Ascending aorta (tissue), 2 donors: ENCODE results near the gene FBL. TPM values are rescaled to one million over a fixed set of nuclear protein-coding genes. Genes with fewer than 3 reads are reported as not detected.
A peak's percentile ranks its signal among the peaks of the same experiment; 100 is the strongest.

Source experiments
- DNase-seq, 2 donors: peaks; one replicate each; pipeline ENCODE4 v3.0.0-alpha.2; 2019; ENCODE audit warnings: low spot score in 2 of 2
- H3K27ac ChIP-seq, 2 donors: fragments of 200-600 bp; sonication (generic); one replicate each; pipeline ENCODE4 v1.5.1; 2016 to 2017; ENCODE audit warnings: mild to moderate bottlenecking in 1 of 2
- H3K27me3 ChIP-seq: fragments of 200-600 bp; sonication (generic); one replicate; pipeline ENCODE4 v1.5.1; 2017
- H3K36me3 ChIP-seq, 2 donors: fragments of 200-600 bp; sonication (generic); one replicate each; pipeline ENCODE4 v1.5.1; 2016
- H3K4me1 ChIP-seq, 2 donors: fragments of 200-600 bp; sonication (generic); one replicate each; pipeline ENCODE4 v1.5.1; 2016 to 2017; ENCODE audit warnings: mild to moderate bottlenecking in 1 of 2
- H3K4me3 ChIP-seq, 2 donors: fragments of 200-600 bp; sonication (generic); one replicate each; pipeline ENCODE4 v1.5.1; 2016 to 2017; ENCODE audit warnings: mild to moderate bottlenecking in 1 of 2
- H3K9me3 ChIP-seq, 2 donors: fragments of 200-600 bp; sonication (generic); one replicate each; pipeline ENCODE4 v1.5.1; 2016
- CTCF ChIP-seq, 3 experiments: fragments of 200-600 bp in 2 of 3; fragments of 450-650 bp in 1 of 3; sonication (generic) in 2 of 3; IDR thresholded peaks; one replicate each; pipeline ENCODE4 v1.5.1; 2016 to 2019; ENCODE audit warnings: antibody characterized with exemption in 3 of 3, mild to moderate bottlenecking in 1 of 3, moderate library complexity in 1 of 3
- intact Hi-C: fragments of 100-400 bp; cut with DNase I; formaldehyde crosslinking; loops from one replicate; pipeline ENCODE4 v1.15.1; 2023
- total RNA-seq: library from RNA; depleted of rRNA; stranded (reverse); fragments of >200 nt; gene quantifications from one replicate; pipeline ENCODE4 v1.1.0, GENCODE V29; 2016

FBL gene
- total RNA-seq, 1 donor from 2014 or later, result 92.1 TPM

- no peaks in the 10 kb centered on the region for H3K27me3 ChIP-seq
- peaks cover 9 to 23% of the 10 kb centered on the region in 2 donors for H3K4me1 ChIP-seq
- H3K27ac ChIP-seq, result peak overlapping the region; percentile 57 to 78
- intact Hi-C loops, result loop anchor here (5.0 to 10.0 kb wide), 4 partner anchors 289 to 1424 kb away; partner anchors contain the start of genes AKT2, CCNP and HNRNPUL1
- TF ChIP-seq CTCF (IDR thresholded peaks at IDR 0.05), result no peak
- no peaks in the 10 kb centered on the region for H3K9me3 ChIP-seq
- no peak for DNase-seq
- H3K4me3 ChIP-seq, result no peak overlapping the region
- peaks cover 35 to 42% of the 10 kb centered on the region in 2 donors for H3K36me3 ChIP-seq
These were observed 5.1 kb downstream of the FBL start for GRCh38 chr19:39841041-39841440.

GRCh38 chr19:39840492-39840891 lies 5.7 kb downstream of the FBL start:
- Histone ChIP-seq H3K9me3 (no peaks in the 10 kb centered on the region), H3K27me3 (no peaks in the 10 kb centered on the region), H3K4me3 (no peak overlapping the region), H3K27ac (no peak overlapping the region), H3K4me1 (peaks cover 8 to 23% of the 10 kb centered on the region in 2 donors), H3K36me3 (peaks cover 35 to 47% of the 10 kb centered on the region in 2 donors)
- no peak for DNase-seq
- no peak for TF ChIP-seq CTCF (IDR thresholded peaks at IDR 0.05)
- intact Hi-C loops, result loop anchor here (5.0 to 10.0 kb wide), 4 partner anchors 288 to 1424 kb away; partner anchors contain the start of genes AKT2, CCNP and HNRNPUL1

- Histone ChIP-seq H3K36me3 (peaks cover 39 to 54% of the 10 kb centered on the region in 2 donors), H3K9me3 (no peaks in the 10 kb centered on the region), H3K27ac (no peak overlapping the region), H3K4me1 (peaks cover 3 to 17% of the 10 kb centered on the region in 2 donors), H3K4me3 (no peak overlapping the region), H3K27me3 (no peaks in the 10 kb centered on the region)
- intact Hi-C loops, result loop anchor here (5.0 to 10.0 kb wide), 7 partner anchors 288 to 1425 kb away; partner anchors contain the start of genes AKT2, BLVRB, CCNP and HNRNPUL1
- no peak for DNase-seq
- no peak for TF ChIP-seq CTCF (IDR thresholded peaks at IDR 0.05)
These were observed 6.4 kb downstream of the FBL start for GRCh38 chr19:39839678-39840327.

GRCh38 chr19:39838569-39838968 lies 7.6 kb downstream of the FBL start:
- no peak for DNase-seq
- H3K9me3 ChIP-seq, result no peaks in the 10 kb centered on the region
- peaks cover 39 to 59% of the 10 kb centered on the region in 2 donors for H3K36me3 ChIP-seq
- no peak for TF ChIP-seq CTCF (IDR thresholded peaks at IDR 0.05)
- H3K4me1 ChIP-seq, result peaks cover 0 to 9% of the 10 kb centered on the region in 2 donors
- intact Hi-C loops, result loop anchor here (10.0 kb wide), 3 partner anchors 494 to 714 kb away; partner anchors contain the start of genes BLVRB, PAK4, SAMD4B and SPTBN4
- H3K4me3 ChIP-seq, result no peak overlapping the region
- H3K27me3 ChIP-seq, result no peaks in the 10 kb centered on the region
- no peak overlapping the region for H3K27ac ChIP-seq

GRCh38 chr19:39837978-39838377 lies 8.2 kb downstream of the FBL start:
- no peak overlapping the region for H3K27ac ChIP-seq
- H3K4me1 ChIP-seq, result peaks cover 0 to 9% of the 10 kb centered on the region in 2 donors
- H3K27me3 ChIP-seq, result no peaks in the 10 kb centered on the region
- H3K9me3 ChIP-seq, result no peaks in the 10 kb centered on the region
- no peak for TF ChIP-seq CTCF (IDR thresholded peaks at IDR 0.05)
- DNase-seq, result no peak
- intact Hi-C loops, result loop anchor here (10.0 kb wide), 3 partner anchors 493 to 713 kb away; partner anchors contain the start of genes BLVRB, PAK4, SAMD4B and SPTBN4
- peaks cover 39 to 59% of the 10 kb centered on the region in 2 donors for H3K36me3 ChIP-seq
- no peak overlapping the region for H3K4me3 ChIP-seq
